K562 (cell line): ENCODE data around the gene LRRC7. TPM values are rescaled to one million over a fixed set of nuclear protein-coding genes. Genes with fewer than 3 reads are reported as not detected.

Experiments
- CC2D1A ChIP-seq: fragments of 450-650 bp; IDR thresholded peaks from 2 replicates; pipeline ENCODE4 v1.6.1; 2017; ENCODE audit warnings: mild to moderate bottlenecking
- CTBP1 ChIP-seq: fragments of 450-650 bp; IDR thresholded peaks from 2 replicates; pipeline ENCODE4 v1.6.1; 2016; ENCODE audit warnings: borderline replicate concordance
- ESRRA ChIP-seq: fragments of 450-650 bp; IDR thresholded peaks from 2 replicates; pipeline ENCODE4 v1.6.1; 2014; ENCODE audit warnings: low read depth, mild to moderate bottlenecking, moderate library complexity, borderline replicate concordance
- GTF2F1 ChIP-seq: IDR thresholded peaks from 2 replicates; pipeline ENCODE4 v1.6.1; 2011; ENCODE audit warnings: low read depth, low read length, improper control_type of control experiment
- HNRNPL ChIP-seq: fragments of 200-400 bp; formaldehyde crosslinking; IDR thresholded peaks from 2 replicates; pipeline ENCODE4 v1.6.1; 2017; ENCODE audit warnings: low read depth, mild to moderate bottlenecking, low read length
- KDM2B ChIP-seq: fragments of 250-450 bp; sonication (Bioruptor Pico); IDR thresholded peaks from 2 replicates; pipeline ENCODE4 v1.8.0; 2021; ENCODE audit warnings: mild to moderate bottlenecking, moderate library complexity
- MCM5 ChIP-seq: fragments of 450-650 bp; IDR thresholded peaks from 2 replicates; pipeline ENCODE4 v1.6.1; 2016; ENCODE audit warnings: low read depth
- PHF8 ChIP-seq: fragments of 200-600 bp; sonication (generic); IDR thresholded peaks from 2 replicates; pipeline ENCODE4 v1.6.1; 2012; ENCODE audit warnings: mixed run types, mild to moderate bottlenecking, inconsistent platforms, low read length, moderate library complexity, borderline replicate concordance
- PYGO2 ChIP-seq: fragments of 450-650 bp; IDR thresholded peaks from 2 replicates; pipeline ENCODE4 v1.6.1; 2016; ENCODE audit warnings: mild to moderate bottlenecking, missing genetic modification characterization, moderate library complexity, missing compliant biosample characterization
- RCOR1 ChIP-seq, 2 experiments: IDR thresholded peaks; 2 replicates each; pipeline ENCODE4 v1.6.1; 2012; ENCODE audit warnings: low read depth in 2 of 2, low read length in 2 of 2, borderline replicate concordance in 1 of 2, improper control_type of control experiment in 1 of 2
- SAFB2 ChIP-seq: fragments of 200-400 bp; formaldehyde crosslinking; IDR thresholded peaks from 2 replicates; pipeline ENCODE4 v1.6.1; 2018; ENCODE audit warnings: borderline replicate concordance, low read length, low read depth, moderate library complexity; ENCODE audit not compliant: severe bottlenecking
- SMARCE1 ChIP-seq: fragments of 450-650 bp; IDR thresholded peaks from 2 replicates; pipeline ENCODE4 v1.7.1; 2016; ENCODE audit warnings: mild to moderate bottlenecking
- SOX6 ChIP-seq: fragments of 450-650 bp; IDR thresholded peaks from 2 replicates; pipeline ENCODE4 v1.6.1; 2014; ENCODE audit warnings: mild to moderate bottlenecking
- THRAP3 ChIP-seq: fragments of 450-650 bp; IDR thresholded peaks from 2 replicates; pipeline ENCODE4 v1.6.1; 2016; ENCODE audit warnings: mild to moderate bottlenecking, inconsistent platforms, borderline replicate concordance
- ZC3H4 ChIP-seq: sonication (generic); formaldehyde crosslinking; IDR thresholded peaks from 2 replicates; pipeline ENCODE4 v1.9.0; 2021; ENCODE audit warnings: missing genetic modification reagents, borderline replicate concordance
- ZNF121 ChIP-seq: sonication (generic); formaldehyde crosslinking; conservative IDR thresholded peaks from 2 replicates; pipeline ENCODE4 v1.8.0; 2022; ENCODE audit warnings: missing genetic modification reagents
- ZNF764 ChIP-seq: fragments of 250-450 bp; sonication (Bioruptor Pico); IDR thresholded peaks from 2 replicates; pipeline ENCODE4 v1.4.0; 2020; ENCODE audit warnings: low read depth, mild to moderate bottlenecking, moderate library complexity
- polyA plus RNA-seq, 8 experiments: library from polyadenylated mRNA; depleted of rRNA in 4 of 8; stranded (reverse) in 5 of 8; unstranded in 3 of 8; fragments of >200 nt; fragmentation: Nextera tagmentation in 2 of 8; fragmentation: Illumina TruSeq in 1 of 8; extraction: Ambion mirVana in 2 of 8; extraction: Trizol in 1 of 8; gene quantifications; 2 replicates each; pipeline versions ENCODE4 v1.2.1 to v1.2.3, GENCODE V29; 2011 to 2014; ENCODE audit warnings: inconsistent platforms in 1 of 8, missing spikeins in 1 of 8
- total RNA-seq, 7 experiments: library from RNA; depleted of rRNA in 6 of 7; stranded (reverse); fragments of >200 nt in 6 of 7; fragmentation: Illumina TruSeq in 2 of 7; extraction: Trizol in 2 of 7; gene quantifications; 2 replicates each; pipeline versions ENCODE4 v1.2.1 to v1.2.3, GENCODE V29; 2011 to 2021; ENCODE audit warnings: low replicate concordance in 1 of 7
- TF ChIP-seq, protein P1 (sequence below): sonication (generic); formaldehyde crosslinking; IDR thresholded peaks from 2 replicates; pipeline ENCODE4 v1.8.0; 2023; ENCODE audit warnings: missing genetic modification reagents, mild to moderate bottlenecking, borderline replicate concordance
- TF ChIP-seq, protein P2 (sequence below): fragments of 450-650 bp; IDR thresholded peaks from one replicate; pipeline ENCODE4 v1.6.1; 2018; ENCODE audit warnings: mild to moderate bottlenecking, moderate library complexity; ENCODE audit not compliant: partially characterized antibody
- TF ChIP-seq, protein P3 (sequence below): sonication (generic); IDR thresholded peaks from 2 replicates; pipeline ENCODE4 v1.6.1; 2016

Gene LRRC7
- total and polyA plus RNA-seq, 9 of the 15 experiments (the other 6 are each of a cell fraction or from before 2014, with no cell fraction given) = 0.09 to 0.94 (median 0.49) TPM

DNA sequence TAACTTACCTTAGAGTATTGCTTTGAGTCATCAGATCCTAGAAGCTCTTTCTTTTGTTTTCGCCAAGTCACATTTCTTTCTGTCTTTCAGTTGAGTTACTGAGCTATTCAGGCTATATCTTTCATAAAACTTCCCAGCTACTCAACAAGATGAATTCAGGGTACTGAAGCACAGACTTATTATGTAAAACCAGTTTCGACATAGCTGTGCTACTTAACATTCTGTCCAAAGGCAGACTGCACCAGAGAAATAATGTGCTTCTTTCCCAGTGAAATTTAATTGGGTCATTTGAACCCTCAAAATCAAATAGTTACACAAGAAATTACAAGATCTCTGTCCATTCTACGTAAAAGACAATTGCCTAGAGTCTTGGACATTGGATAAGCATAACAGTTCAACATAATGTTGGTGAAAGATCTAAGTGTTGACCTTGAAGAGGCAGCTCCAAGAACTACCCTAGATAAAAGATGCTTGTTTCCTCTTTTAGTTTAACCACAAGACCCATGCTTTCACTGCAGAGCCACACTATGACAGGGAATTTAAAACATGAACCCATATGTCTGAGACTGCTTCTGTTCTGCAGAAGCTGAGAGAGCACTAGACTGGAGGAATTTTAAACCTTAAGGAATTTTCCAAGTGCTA is 474.5 kb downstream of the LRRC7 start (continued):
- TF ChIP-seq, protein P1, sequence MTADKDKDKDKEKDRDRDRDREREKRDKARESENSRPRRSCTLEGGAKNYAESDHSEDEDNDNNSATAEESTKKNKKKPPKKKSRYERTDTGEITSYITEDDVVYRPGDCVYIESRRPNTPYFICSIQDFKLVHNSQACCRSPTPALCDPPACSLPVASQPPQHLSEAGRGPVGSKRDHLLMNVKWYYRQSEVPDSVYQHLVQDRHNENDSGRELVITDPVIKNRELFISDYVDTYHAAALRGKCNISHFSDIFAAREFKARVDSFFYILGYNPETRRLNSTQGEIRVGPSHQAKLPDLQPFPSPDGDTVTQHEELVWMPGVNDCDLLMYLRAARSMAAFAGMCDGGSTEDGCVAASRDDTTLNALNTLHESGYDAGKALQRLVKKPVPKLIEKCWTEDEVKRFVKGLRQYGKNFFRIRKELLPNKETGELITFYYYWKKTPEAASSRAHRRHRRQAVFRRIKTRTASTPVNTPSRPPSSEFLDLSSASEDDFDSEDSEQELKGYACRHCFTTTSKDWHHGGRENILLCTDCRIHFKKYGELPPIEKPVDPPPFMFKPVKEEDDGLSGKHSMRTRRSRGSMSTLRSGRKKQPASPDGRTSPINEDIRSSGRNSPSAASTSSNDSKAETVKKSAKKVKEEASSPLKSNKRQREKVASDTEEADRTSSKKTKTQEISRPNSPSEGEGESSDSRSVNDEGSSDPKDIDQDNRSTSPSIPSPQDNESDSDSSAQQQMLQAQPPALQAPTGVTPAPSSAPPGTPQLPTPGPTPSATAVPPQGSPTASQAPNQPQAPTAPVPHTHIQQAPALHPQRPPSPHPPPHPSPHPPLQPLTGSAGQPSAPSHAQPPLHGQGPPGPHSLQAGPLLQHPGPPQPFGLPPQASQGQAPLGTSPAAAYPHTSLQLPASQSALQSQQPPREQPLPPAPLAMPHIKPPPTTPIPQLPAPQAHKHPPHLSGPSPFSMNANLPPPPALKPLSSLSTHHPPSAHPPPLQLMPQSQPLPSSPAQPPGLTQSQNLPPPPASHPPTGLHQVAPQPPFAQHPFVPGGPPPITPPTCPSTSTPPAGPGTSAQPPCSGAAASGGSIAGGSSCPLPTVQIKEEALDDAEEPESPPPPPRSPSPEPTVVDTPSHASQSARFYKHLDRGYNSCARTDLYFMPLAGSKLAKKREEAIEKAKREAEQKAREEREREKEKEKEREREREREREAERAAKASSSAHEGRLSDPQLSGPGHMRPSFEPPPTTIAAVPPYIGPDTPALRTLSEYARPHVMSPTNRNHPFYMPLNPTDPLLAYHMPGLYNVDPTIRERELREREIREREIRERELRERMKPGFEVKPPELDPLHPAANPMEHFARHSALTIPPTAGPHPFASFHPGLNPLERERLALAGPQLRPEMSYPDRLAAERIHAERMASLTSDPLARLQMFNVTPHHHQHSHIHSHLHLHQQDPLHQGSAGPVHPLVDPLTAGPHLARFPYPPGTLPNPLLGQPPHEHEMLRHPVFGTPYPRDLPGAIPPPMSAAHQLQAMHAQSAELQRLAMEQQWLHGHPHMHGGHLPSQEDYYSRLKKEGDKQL = no peak
- no peak for TF ChIP-seq THRAP3
- TF ChIP-seq SOX6 = peak; percentile 53; the same call in 1 of the 2 replicates
- no peak for TF ChIP-seq ZNF764 (CRISPR knock-in tag)
- TF ChIP-seq GTF2F1 = no peak
- no peak for TF ChIP-seq PHF8
- TF ChIP-seq SAFB2 = no peak
- TF ChIP-seq ZNF121 (CRISPR knock-in tag) = no peak
- TF ChIP-seq CTBP1 = peak; percentile 63
- TF ChIP-seq ESRRA = peak; percentile 97
- no peak for TF ChIP-seq KDM2B
- TF ChIP-seq CC2D1A = no peak
- TF ChIP-seq RCOR1 (IDR thresholded peaks at IDR 0.05; ENCODE audit: borderline replicate concordance in 1 of 2, low read depth in 2 of 2, low read length in 2 of 2) = peak in 1 of 2 experiments; percentile 80; a peak in 2 of 4 replicates
- TF ChIP-seq, protein P2, sequence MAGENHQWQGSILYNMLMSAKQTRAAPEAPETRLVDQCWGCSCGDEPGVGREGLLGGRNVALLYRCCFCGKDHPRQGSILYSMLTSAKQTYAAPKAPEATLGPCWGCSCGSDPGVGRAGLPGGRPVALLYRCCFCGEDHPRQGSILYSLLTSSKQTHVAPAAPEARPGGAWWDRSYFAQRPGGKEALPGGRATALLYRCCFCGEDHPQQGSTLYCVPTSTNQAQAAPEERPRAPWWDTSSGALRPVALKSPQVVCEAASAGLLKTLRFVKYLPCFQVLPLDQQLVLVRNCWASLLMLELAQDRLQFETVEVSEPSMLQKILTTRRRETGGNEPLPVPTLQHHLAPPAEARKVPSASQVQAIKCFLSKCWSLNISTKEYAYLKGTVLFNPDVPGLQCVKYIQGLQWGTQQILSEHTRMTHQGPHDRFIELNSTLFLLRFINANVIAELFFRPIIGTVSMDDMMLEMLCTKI = no peak
- no peak for TF ChIP-seq HNRNPL
- 0 out of 2 replicates have a peak, but pooled peaks have one; percentile 3 for TF ChIP-seq SMARCE1
- no peak for TF ChIP-seq ZC3H4
- no peak for TF ChIP-seq PYGO2 (tag)
- TF ChIP-seq MCM5 = no peak
- TF ChIP-seq, protein P3, sequence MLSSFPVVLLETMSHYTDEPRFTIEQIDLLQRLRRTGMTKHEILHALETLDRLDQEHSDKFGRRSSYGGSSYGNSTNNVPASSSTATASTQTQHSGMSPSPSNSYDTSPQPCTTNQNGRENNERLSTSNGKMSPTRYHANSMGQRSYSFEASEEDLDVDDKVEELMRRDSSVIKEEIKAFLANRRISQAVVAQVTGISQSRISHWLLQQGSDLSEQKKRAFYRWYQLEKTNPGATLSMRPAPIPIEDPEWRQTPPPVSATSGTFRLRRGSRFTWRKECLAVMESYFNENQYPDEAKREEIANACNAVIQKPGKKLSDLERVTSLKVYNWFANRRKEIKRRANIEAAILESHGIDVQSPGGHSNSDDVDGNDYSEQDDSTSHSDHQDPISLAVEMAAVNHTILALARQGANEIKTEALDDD = peak; percentile 77
